HCT116 (cell line): Measurements from ENCODE around the gene TPPP2. TPM values are rescaled to one million over a fixed set of nuclear protein-coding genes. Genes with fewer than 3 reads are reported as not detected.

ENCODE experiments used
- ATAC-seq: fragments of 200-7000 bp; cut with Tn5 transposase; 2 replicates; pipeline ENCODE4 v1.9.1; 2020; ENCODE audit warnings: mild to moderate bottlenecking, moderate library complexity
- BruUV-seq: library from RNA; stranded (reverse); fragments of 400-500 nt; replicated peaks from 2 replicates; lab custom pipeline; 2021; lab: Mats Ljungman, UMichigan
- CTCF ChIA-PET: fragments of 300-600 bp; sonication (Branson Sonifier 250); formaldehyde crosslinking; loops from one replicate; lab custom pipeline; 2021; ENCODE audit warnings: antibody characterized with exemption; lab: Charles Lee
- POLR2A ChIA-PET: fragments of 300-600, 350-600 bp; sonication (Branson Sonifier 250); formaldehyde crosslinking; loops from one replicate; lab custom pipeline; 2021; ENCODE audit warnings: antibody characterized with exemption; lab: Charles Lee
- RAD21 ChIA-PET, 2 experiments: fragments of 300-600 bp; sonication (Branson Sonifier 250); formaldehyde crosslinking; loops; one replicate each; lab custom pipeline; 2023; ENCODE audit warnings: low total read pairs in 2 of 2; ENCODE audit not compliant: uncharacterized antibody in 2 of 2, unreplicated experiment in 2 of 2, low non-redundant PET in 1 of 2; lab: Charles Lee
- DNase-seq: peaks from one replicate; pipeline ENCODE4 v3.0.0-alpha.2; 2010; ENCODE audit warnings: low read depth, low spot score
- H2AFZ ChIP-seq: fragments of 200-600 bp; shearing (Covaris generic), sonication (generic); 2 replicates; pipeline ENCODE4 v1.6.1; 2017; ENCODE audit warnings: low read depth, mixed run types, mixed read lengths, antibody characterized with exemption, low read length; ENCODE audit not compliant: poor library complexity, severe bottlenecking
- H3K27ac ChIP-seq: 2 replicates; pipeline ENCODE4 v1.5.1; 2012; ENCODE audit warnings: low read depth, low read length
- H3K27me3 ChIP-seq: fragments of 200-600 bp; sonication (generic); 2 replicates; pipeline ENCODE4 v1.6.1; 2016; ENCODE audit warnings: mixed run types, low read length, mixed read lengths; ENCODE audit not compliant: insufficient read depth
- H3K36me3 ChIP-seq, 2 experiments: fragments of 200-500 bp in 1 of 2; fragments of 200-600 bp in 1 of 2; sonication (Bioruptor generic) in 1 of 2; sonication (generic) in 1 of 2; 2 replicates each; pipeline versions ENCODE4 v1.5.1 to v1.6.1; 2014 to 2016; ENCODE audit warnings: low read length in 2 of 2, inconsistent platforms in 1 of 2, mixed read lengths in 1 of 2, mixed run types in 1 of 2; ENCODE audit not compliant: insufficient read depth in 2 of 2, control insufficient read depth in 1 of 2
- H3K4me1 ChIP-seq, 2 experiments: fragments of 200-600 bp in 1 of 2; sonication (generic) in 1 of 2; 2 replicates each; pipeline versions ENCODE4 v1.5.1 to v1.6.1; 2012 to 2017; ENCODE audit warnings: low read length in 2 of 2, inconsistent platforms in 1 of 2, mild to moderate bottlenecking in 1 of 2, mixed read lengths in 1 of 2, mixed run types in 1 of 2, moderate library complexity in 1 of 2; ENCODE audit not compliant: insufficient read depth in 2 of 2, control insufficient read depth in 1 of 2
- H3K4me2 ChIP-seq: fragments of 200-600 bp; sonication (generic); 2 replicates; pipeline ENCODE4 v1.6.1; 2017; ENCODE audit warnings: mixed run types, low read length, mixed read lengths
- H3K4me3 ChIP-seq, 2 experiments: fragments of 200-600 bp in 1 of 2; sonication (generic) in 1 of 2; replicated peaks in 1 of 2; 2 replicates each; pipeline ENCODE4 v1.5.1; 2011 to 2016; ENCODE audit warnings: low read length in 2 of 2, control low read depth in 1 of 2, low read depth in 1 of 2, mild to moderate bottlenecking in 1 of 2, mixed read lengths in 1 of 2, mixed run types in 1 of 2
- H3K79me2 ChIP-seq: fragments of 200-600 bp; sonication (generic); 2 replicates; pipeline ENCODE4 v1.6.1; 2017; ENCODE audit warnings: mild to moderate bottlenecking, mixed run types, low read length, moderate library complexity, mixed read lengths; ENCODE audit not compliant: insufficient read depth
- H3K9ac ChIP-seq: fragments of 200-600 bp; sonication (generic); 2 replicates; pipeline ENCODE4 v1.6.1; 2016; ENCODE audit warnings: low read length, mixed read lengths
- H3K9me2 ChIP-seq: fragments of 200-600 bp; sonication (generic), shearing (Covaris generic); 2 replicates; pipeline ENCODE4 v1.6.1; 2017; ENCODE audit warnings: mixed run types, mild to moderate bottlenecking, moderate library complexity; ENCODE audit not compliant: insufficient read depth
- H3K9me3 ChIP-seq, 2 experiments: fragments of 200-500 bp in 1 of 2; fragments of 200-600 bp in 1 of 2; sonication (Bioruptor generic) in 1 of 2; sonication (generic) in 1 of 2; 2 replicates each; pipeline ENCODE4 v1.6.1; 2014 to 2017; ENCODE audit warnings: low read length in 2 of 2, mixed read lengths in 2 of 2, inconsistent platforms in 1 of 2, low read depth in 1 of 2, mild to moderate bottlenecking in 1 of 2, mixed run types in 1 of 2, moderate library complexity in 1 of 2; ENCODE audit not compliant: control insufficient read depth in 1 of 2, insufficient read depth in 1 of 2
- H4K20me1 ChIP-seq: fragments of 200-600 bp; sonication (generic), shearing (Covaris generic); 2 replicates; pipeline ENCODE4 v1.6.1; 2017; ENCODE audit warnings: mixed run types, mild to moderate bottlenecking, moderate library complexity; ENCODE audit not compliant: insufficient read depth
- ATF3 ChIP-seq: IDR thresholded peaks from 2 replicates; pipeline ENCODE4 v1.6.1; 2012
- CBX3 ChIP-seq: IDR thresholded peaks from 2 replicates; pipeline ENCODE4 v1.6.1; 2012; ENCODE audit warnings: low read depth
- CEBPB ChIP-seq: IDR thresholded peaks from 2 replicates; pipeline ENCODE4 v1.6.1; 2012; ENCODE audit warnings: low read depth
- EGR1 ChIP-seq: IDR thresholded peaks from 2 replicates; pipeline ENCODE4 v1.6.1; 2012; ENCODE audit warnings: low read depth
- EZH2 ChIP-seq: fragments of 200-600 bp; sonication (generic); IDR thresholded peaks from 2 replicates; pipeline ENCODE4 v1.6.1; 2017; ENCODE audit warnings: antibody characterized with exemption, mixed run types
- FOSL1 ChIP-seq: IDR thresholded peaks from 2 replicates; pipeline ENCODE4 v1.6.1; 2012; ENCODE audit warnings: low read depth
- JUND ChIP-seq: IDR thresholded peaks from 2 replicates; pipeline ENCODE4 v1.6.1; 2012
- REST ChIP-seq: IDR thresholded peaks from 2 replicates; pipeline ENCODE4 v1.6.1; 2012; ENCODE audit warnings: low read depth
- SIN3A ChIP-seq: IDR thresholded peaks from 2 replicates; pipeline ENCODE4 v1.6.1; 2012; ENCODE audit warnings: low read depth
- TCF7L2 ChIP-seq: IDR thresholded peaks from 2 replicates; pipeline ENCODE4 v1.7.0; 2011; ENCODE audit warnings: borderline replicate concordance, inconsistent platforms; ENCODE audit not compliant: insufficient read depth, insufficient read length; ENCODE audit errors: extremely low read depth
- YY1 ChIP-seq: IDR thresholded peaks from 2 replicates; pipeline ENCODE4 v1.6.1; 2011; ENCODE audit warnings: low read length, low read depth, moderate library complexity, mild to moderate bottlenecking; ENCODE audit not compliant: insufficient replicate concordance; ENCODE audit errors: extremely low read depth
- ZBTB33 ChIP-seq: IDR thresholded peaks from 2 replicates; pipeline ENCODE4 v1.6.1; 2011; ENCODE audit warnings: mild to moderate bottlenecking, low read length, moderate library complexity; ENCODE audit not compliant: insufficient replicate concordance; ENCODE audit errors: extremely low read depth
- ZFX ChIP-seq: fragments of 450-650 bp; IDR thresholded peaks from 2 replicates; pipeline ENCODE4 v1.6.1; 2017
- ZNF274 ChIP-seq: fragments of 200-500 bp; sonication (Bioruptor generic); IDR thresholded peaks from 2 replicates; pipeline ENCODE4 v1.6.1; 2014; ENCODE audit warnings: mild to moderate bottlenecking, low read depth, low read length, inconsistent platforms
- intact Hi-C: fragments of 100-400 bp; cut with micrococcal nuclease; formaldehyde crosslinking; loops from 2 replicates; pipeline ENCODE4 v1.10.0; 2022
- total RNA-seq: library from RNA; stranded (reverse); gene quantifications from one replicate; pipeline ENCODE4 v1.2.1, GENCODE V29; 2021; ENCODE audit not compliant: unreplicated experiment

TPPP2 gene
- total RNA-seq, 1 experiment from 2014 or later = not detected

GRCh38 chr14:21022686-21023085, 7.3 kb upstream of the TPPP2 start:
- H3K9me3 ChIP-seq = no peaks in the 10 kb centered on the region
- no peaks in the 10 kb centered on the region for H3K27me3 ChIP-seq
- H3K27ac ChIP-seq = no peak overlapping the region
- RAD21 ChIA-PET = no interaction called here
- H3K36me3 ChIP-seq = no peaks in the 10 kb centered on the region; a peak in 1 of 4 replicates
- H3K4me3 ChIP-seq = no peak overlapping the region
- no peak for DNase-seq
- no peak for ATAC-seq
- CTCF ChIA-PET = interaction anchor here (2.5 kb wide), 1 partner anchor 8 kb away, joined by 10 read pairs; no protein-coding TSS in a partner anchor
- H3K9me2 ChIP-seq = no peaks in the 10 kb centered on the region
- no TSS peak for BruUV-seq
- H4K20me1 ChIP-seq = no peaks in the 10 kb centered on the region
- H3K79me2 ChIP-seq = no peaks in the 10 kb centered on the region
- H3K9ac ChIP-seq = no peak overlapping the region
- POLR2A ChIA-PET = no interaction called here
- H3K4me1 ChIP-seq = peaks cover 14 to 21% of the 10 kb centered on the region in 2 experiments; a peak in 3 of 4 replicates
- intact Hi-C loops = no loop called here
- no peak for TF ChIP-seq REST
- no peak for TF ChIP-seq SIN3A
- TF ChIP-seq TCF7L2 = no peak
- no peak for TF ChIP-seq YY1
- TF ChIP-seq FOSL1 = no peak
- TF ChIP-seq ZFX = no peak
- no peak for TF ChIP-seq ZNF274
- TF ChIP-seq JUND = no peak
- no peak for TF ChIP-seq EGR1
- no peak for TF ChIP-seq CBX3
- TF ChIP-seq CEBPB = no peak
- no peak for TF ChIP-seq ATF3
- no peak for TF ChIP-seq EZH2
- TF ChIP-seq ZBTB33 = no peak
- no peak overlapping the region for H2AFZ ChIP-seq
- H3K4me2 ChIP-seq = no peak overlapping the region
